Superior temporal gyrus (tissue), 1 donor: ENCODE data around the gene CCL13.

Source experiments
- DNase-seq: peaks from one replicate; pipeline ENCODE4 v3.0.0-alpha.2; 2016; ENCODE audit errors: extremely low spot score

Gene CCL13

DNA sequence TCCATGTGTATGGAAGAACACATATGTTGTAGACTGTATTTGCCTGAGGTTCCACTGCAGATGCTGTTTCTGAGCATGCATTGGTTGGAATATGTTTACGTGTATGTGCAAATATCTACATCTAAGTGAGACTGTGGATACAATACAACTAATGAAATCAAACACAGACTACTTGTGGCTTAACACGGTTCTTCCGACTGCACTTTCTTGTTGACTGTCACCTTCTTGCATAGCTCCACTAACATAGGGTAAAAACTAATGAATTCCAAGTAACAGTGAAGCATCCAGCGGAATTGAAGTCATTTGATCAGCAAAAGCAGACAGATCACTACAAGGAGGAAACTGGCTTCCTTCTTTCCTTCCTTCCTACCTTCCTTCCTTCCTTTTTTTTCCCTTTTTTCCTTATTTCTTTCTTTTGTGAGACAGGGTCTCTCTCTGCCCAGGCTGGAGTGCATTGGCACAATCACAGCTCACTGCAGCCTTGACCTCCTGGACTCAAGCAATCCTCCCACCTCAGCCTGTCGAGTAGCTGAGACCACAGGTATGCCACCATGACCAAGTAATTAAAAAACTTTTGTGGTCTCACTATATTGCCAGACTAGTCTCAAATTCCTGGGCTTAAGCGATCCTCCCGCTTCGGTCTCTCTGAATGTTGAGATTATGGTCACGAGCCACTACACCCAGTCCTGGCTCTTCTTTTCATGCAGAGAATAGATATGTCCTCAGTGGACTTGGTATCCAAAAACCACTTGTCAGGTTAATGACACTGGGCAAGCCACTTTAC, 28.7 kb downstream of the CCL13 start:
- DNase-seq: no peak

DNA sequence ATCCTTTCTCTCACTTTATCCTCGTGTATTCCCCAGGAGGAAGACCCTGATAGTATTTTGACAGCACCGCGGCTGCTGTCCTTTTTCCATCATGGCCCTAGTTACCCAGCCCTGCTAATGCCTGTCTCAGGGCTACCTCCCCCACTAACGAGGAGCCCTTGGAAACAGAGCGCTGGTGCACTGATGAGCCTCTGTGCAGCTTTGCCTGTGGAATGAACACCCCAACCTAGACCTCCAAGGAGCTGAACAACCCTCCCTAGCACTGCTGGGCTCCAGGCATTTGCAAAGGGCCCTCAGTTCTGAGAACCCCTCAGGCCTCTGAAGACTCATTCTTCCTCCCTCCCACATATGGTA, 30.0 kb downstream of the CCL13 start:
- no peak for DNase-seq

DNA sequence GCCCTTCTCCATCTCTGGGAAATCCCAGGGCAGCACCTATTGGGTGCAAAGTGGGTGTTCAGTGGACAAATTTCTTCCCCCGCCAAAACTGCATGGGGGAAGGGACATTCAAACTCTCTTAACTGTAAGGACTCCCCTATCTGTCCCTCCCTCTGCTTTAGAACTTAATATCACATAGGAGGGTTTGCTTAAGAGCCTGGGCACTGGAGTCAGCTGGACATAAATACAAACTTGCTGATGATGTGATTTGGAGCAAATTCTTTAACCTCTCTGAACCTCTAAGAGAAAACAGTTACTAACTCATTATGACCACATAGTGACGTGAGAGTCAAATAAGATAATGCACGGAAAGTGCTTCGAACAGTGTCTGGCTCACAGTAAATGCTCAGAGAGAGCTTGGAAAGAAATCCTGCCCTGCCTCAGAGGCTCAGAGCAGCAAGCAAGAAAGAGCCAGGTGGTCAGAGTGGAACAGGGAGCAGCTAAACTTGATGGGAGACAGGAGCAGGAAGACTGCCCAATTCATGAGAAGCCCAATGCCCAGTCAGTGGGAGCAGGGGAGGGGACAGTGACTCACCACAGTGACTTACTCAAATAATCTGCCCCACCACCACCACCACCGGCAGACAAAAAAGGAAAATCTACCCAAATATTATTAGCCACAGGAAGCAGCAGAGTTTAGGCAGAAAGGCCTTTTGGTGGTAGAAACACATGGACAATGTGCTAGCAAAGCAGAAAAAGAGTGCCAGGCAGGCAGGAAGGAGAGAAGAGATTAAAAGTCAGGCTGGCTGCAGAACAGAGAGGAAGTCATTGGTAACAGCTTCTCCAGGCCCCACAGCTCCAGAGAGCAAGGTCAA, 30.6 kb downstream of the CCL13 start:
- DNase-seq: no peak

DNA sequence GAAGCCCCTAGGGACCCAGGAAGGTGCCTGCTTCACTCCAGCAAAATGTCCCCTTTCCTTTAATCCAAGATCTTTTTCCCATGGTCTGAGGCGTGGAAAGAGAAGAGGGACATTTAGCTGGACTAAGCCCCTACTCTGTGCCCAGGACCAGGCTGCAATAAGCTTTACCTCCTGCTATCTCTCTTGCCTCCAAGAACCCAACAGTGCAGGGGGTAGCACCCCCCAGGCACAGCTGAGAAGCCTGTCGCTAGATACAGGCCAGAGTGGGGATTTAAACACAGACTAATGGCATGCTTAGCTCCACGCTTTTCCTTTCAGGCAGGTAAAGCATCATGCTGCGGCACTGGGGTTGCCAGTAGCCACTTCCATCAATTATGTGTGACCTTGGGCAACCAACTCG, 31.3 kb downstream of the CCL13 start:
- DNase-seq: no peak

DNA sequence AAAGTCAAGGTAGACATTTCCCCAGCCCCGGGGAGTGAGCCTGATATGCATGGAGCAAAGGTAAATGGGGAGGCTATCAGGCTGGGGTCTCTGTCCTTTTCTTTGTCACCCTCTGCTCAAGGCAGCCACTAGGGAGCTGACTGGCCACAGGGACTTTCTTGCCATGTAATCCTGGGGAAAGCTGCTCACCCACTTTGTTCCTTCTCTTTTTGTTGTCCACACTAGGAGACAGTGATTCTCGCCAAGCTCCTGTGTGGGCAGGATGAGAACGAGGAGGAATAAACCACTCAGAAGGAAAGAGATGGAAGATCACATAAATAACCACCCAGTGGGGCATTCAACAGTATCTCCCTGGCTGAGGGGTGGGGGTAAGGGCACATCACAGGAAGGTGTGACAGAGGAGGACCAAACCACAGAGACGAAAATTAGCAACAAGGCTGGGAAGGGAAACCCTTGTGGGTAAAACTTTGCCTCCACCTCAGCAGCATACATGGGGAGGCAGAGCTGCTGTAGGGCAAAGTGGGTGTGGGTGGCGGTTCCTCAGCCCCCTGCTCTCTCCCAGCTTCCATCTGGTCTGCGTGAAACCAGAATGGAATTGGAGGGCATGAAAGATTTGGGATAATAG, 33.0 kb downstream of the CCL13 start:
- DNase-seq: no peak

DNA sequence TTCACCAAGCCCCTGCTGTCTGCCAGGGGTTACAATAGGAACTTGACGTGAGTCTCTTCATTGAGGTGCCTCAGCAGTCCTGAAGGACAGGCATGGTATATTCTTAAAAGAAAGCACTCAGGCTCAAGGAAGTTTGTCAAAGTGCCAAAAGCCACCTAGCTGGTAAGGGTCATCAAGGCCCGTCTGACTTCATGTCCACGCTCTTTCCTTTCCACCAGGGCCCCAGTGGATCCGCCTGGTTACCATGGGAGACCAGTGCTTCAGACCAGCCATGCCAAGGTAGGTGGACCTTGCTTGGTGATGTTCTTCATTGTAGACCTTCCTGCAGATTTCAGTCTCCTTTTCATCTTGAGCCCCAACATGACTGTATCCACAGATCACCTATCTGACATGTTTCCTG, 34.4 kb downstream of the CCL13 start:
- DNase-seq: no peak

DNA sequence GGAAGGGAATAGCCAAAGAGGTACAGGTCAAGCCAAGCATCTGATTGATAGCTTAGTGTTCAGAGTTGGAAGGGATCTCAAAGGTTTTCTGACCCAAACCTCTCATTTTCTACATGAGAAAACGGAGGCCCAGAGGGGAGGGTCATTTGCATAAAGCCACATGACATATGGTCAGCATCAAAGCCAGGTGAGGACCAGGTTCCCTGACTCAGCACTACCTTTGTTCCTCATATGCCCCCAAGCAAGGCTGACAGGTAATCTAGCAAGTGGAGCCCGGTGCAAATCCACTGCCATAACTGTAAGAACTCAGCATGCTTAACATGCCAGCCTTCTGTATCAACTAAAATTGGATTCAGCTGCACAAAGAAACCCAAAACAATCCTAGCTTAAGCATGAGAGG, 35.0 kb downstream of the CCL13 start:
- no peak for DNase-seq

DNA sequence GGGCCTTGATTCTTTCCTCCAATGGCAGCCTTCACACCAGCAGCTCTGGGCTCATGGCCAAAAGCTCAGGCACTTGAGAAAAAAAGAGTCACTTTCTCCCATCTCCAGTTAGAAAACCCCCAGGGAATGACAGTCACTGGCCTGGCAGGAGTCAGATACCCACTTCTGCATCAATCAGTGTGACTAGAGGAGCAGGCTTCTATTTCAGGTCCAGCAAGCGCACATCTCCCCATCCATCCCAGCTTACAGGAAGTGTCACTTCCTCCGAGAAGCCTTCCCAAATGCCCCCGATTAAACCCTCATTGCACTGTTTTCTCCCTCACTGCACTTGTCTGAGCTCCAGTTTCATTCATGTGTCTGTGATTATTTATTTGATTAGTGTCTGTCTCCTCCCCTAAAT, 37.1 kb downstream of the CCL13 start:
- no peak for DNase-seq

DNA sequence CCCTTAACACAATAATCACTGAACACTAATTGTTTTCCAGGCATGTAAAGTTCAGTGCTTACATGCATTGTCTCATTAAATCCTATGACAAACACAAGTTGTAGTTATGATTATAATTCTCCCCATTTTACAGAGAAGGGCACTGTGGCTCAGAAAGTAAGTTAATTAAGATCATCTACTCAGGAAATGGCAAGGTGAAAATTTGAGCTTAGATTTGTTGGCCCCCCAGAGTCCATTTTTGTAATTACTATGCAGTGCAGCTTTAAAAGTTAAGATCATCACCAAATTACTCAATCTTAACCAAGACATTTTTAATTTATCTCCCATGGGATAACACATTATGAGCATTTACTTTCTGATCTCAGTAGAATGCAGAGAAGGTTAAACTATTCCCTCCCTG, 41.0 kb downstream of the CCL13 start:
- no peak for DNase-seq

DNA sequence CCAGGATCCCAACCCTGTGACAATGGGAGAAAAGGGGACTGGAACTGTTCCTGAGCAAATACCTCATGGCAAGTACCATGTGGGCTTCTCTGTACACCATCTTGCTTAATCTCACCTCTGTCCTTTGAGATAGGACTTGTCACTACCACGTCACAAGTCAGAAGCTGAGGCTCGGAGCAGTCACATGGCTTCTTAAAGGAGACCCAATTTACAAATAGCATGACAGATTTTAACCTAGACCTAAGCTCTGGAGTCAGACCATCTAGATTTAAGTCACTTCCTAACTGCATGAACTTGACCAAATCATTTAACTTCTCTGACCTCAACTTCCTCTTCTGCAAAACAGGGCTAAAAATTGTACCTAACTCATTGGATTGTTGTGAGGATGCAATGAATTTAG, 42.7 kb downstream of the CCL13 start:
- DNase-seq: no peak

DNA sequence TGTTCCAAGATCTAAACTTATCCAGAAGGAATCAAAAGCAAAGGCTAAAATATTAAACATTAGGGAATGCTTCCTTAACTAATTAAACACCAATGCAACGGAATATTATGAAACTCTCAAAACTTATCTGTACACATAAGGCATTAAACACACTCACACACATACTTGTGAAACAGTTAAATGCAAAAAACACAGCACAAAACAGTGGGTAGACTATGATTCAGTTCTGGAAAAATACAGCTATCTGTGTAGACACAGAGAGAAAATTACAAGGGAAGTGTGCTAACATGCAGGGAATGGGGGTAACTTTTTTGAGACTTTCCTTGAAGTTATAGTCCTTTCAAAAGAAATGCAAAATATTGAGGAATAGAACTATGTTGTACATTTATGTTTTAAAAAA, 43.4 kb downstream of the CCL13 start:
- DNase-seq: no peak

DNA sequence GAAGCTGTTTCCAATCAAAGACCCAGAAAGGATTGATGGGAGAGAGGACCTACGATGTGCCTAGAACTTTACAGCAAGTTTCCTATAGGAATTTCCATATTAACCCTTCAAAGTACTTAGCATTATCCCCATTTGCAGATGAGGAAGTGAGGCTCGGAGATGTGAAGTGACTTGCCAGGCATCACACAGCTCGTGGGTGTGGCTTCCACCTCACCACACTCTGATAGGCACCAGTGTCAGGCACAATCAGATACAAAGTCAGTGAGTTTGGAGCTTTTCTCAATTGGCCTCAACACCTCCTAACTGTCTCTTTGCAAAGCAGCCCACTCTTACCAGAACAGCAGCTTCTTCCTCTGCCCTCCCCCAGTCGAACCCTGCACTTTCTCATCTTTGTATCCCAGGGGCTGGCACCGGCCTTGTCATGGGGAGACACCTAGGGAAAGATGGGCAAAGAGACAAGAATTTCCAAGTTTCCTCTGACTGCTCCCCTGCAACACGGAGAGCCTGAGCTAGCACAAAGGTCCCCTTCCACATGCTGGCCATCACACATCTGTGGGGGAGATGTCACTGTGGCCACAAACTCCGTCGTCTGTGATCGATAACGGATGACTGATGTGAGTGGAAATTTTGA, 44.1 kb downstream of the CCL13 start:
- DNase-seq: no peak

DNA sequence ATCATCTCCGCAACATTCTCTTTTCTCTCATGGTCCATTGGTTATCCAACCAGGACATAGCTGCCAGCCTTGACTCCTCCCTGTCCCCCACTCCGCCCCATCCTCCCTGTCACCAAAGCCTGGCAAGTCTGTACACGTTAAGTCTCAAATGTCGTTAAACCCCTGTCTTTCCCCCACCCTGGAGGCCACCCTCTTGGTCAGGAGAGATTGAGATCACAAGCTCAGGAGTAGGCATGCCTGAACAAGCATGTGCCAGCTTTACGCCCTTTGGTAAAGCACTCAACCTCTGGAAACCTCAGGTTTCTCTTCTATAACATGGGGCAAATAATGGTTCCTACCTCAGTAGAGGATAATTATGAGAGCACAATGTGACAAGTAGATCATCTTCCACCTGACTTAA, 44.9 kb downstream of the CCL13 start:
- DNase-seq: no peak

DNA sequence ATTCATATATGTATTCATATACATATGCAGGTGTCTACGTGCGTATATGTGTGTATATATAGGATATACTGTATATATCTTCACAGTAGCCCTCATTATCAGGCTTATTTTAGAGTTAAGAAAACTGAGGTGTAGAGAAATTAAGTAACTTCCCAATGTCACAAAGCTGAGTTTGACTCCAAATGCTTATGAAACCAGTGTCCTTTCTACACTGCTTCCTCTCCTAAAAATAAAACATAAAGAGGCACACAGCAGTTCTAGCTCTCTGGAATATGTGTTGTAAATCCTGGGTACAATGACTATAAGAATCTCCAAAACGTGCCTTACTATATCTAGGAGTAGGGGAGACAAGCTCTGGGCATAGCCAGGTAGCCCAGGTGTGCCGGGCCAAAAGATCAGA, 46.7 kb downstream of the CCL13 start:
- peak; percentile 33 for DNase-seq

DNA sequence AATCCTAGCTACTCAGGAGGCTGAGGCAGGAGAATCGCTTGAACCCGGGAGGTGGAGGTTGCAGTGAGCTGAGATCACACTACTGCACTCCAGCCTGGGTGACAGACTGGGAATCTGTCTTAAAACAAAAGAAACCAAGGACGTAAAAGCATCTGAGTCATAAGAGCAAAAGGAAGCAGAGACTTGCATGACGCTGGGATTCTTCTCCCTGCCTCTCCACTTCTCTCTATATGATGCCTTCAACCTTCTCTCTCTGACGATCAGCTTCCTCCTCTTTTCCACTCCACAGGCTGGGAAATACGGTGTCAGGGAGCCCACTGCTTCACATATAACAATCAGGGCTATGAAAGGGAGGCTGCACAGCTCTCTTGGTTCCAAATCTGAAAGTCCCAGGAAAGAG, 49.9 kb downstream of the CCL13 start:
- DNase-seq: no peak
